NCI-H748 treated with DMSO at 0.1 percent for 48 hours (cell line): Measurements from ENCODE around the gene QARS1.

ENCODE experiments used
- DNase-seq: peaks from one replicate; lab custom pipeline; 2025; lab: John Stamatoyannopoulos, UW

The QARS1 gene

GRCh38 chr3:49120438-49121131 is 16.0 kb upstream of the QARS1 start, which contains the start of gene USP19:
TSS of gene USP19 (minus strand) at chr3:49120823. CDS start at chr3:49119145, 1,678 bp downstream.
- DNase-seq: peak; percentile 62

GRCh38 chr3:49120096-49120437 is 15.5 kb upstream of the QARS1 start:
- DNase-seq: no peak

- no peak for DNase-seq
These were observed 14.9 kb upstream of the QARS1 start for GRCh38 chr3:49119439-49119838.

DNA sequence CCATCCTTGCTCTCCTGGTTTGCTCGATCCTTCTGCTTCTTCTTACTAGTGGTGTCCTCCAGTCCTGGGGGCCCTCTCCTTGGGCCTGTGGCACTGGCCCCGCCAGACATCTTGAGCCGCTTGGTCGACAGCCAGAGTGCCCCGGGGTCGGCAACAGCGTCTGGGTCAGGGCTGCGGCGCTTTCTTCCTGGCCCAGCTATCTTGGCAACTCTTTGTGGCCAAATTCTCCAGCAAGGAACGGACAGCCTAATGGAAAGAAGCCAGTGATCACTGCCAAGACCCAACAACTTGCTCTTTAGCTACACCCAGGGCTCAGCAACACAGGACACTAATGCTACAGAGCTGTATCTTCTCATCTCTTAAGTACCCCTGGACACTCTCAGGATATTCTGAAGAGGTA is 14.5 kb upstream of the QARS1 start:
- DNase-seq: no peak

DNA sequence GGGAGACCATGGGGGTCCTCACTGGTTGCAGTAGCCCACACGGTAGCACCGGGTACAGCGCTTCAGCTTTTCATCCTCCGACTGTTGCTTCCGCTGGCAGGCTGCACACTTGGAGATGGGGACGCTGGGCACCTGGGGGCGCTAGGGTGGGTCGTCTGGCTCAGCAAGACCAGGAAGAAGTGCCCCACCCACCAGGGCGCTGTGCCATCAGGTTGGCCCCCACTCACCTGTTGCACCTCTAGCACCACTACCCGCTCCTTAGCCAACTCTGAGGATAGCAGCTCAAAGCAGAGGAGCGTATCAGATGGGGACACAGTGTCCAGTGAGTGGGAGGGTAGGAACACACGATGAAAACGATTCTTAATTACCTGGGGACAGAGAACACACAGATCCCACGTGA is 7.7 kb upstream of the QARS1 start:
- no peak for DNase-seq

DNA sequence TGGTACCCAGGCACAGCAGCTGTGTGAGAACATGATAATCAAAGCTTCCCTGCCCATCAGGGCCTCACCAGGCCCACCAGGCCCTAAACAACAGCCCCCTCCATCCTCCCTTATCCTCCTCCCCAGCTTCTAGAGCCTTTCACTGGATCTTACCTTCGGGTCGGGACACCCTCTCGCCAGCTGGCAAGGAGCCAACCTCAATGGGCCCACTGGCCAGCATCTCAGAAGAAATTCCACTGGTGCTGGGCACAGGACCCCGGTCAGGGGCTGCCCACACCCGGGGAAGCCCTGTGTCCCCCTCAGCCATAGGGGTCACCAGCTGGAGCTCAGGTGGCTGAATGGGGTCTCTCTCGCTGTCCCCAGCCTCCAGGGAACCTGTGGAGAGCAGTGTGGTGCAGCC is 6.8 kb upstream of the QARS1 start:
- DNase-seq: no peak

- no peak for DNase-seq
These were observed 6.2 kb upstream of the QARS1 start for GRCh38 chr3:49110780-49111179.

GRCh38 chr3:49108346-49108745 is 3.8 kb upstream of the QARS1 start:
- DNase-seq: no peak

DNA sequence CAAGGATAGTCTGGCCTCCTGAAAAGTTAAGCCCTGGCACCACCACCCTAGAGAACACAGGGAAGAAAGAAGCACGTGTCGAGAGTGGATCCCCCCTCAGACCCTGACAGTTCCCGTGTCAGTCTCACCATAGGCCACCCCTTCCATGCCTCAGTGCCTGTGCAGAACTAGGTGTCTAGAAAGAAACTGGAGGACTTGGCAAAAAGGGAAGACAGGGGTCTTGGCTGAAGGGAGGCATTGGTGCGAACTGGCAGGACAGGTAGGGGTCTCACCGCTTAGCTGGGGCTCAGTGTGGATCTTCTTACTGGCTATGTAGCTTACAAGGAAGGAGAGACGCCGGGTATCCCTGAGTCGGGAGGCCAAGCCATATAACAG is 518 bp downstream of the QARS1 start:
- no peak for DNase-seq

DNA sequence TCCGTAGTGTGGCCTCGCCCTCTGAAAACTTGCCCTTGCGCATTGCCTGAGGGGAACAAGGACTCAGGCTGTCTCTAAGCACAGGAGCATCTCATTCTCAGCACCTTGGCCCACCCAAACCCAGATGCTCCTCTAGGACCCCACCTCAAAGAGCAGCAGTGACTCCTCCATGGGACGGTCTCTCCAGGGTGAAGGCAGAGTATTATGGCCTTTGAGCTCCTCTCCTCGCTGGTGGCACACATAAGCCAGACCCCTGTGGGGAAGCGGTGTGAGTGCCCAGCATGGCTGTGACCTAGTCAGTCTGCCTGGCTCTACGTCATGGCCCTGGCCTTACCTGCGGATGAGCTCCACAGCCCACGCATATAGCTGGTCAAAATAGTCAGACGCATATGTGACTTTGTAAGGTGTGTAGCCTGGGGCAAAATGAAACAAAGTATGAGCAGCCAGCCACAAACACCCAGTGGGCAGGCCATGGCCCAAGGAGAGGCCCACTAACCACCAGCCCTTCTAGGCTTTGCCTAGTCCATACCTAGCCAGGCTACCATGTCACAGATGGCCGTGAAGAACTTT is 4.4 kb downstream of the QARS1 start:
- no peak for DNase-seq

DNA sequence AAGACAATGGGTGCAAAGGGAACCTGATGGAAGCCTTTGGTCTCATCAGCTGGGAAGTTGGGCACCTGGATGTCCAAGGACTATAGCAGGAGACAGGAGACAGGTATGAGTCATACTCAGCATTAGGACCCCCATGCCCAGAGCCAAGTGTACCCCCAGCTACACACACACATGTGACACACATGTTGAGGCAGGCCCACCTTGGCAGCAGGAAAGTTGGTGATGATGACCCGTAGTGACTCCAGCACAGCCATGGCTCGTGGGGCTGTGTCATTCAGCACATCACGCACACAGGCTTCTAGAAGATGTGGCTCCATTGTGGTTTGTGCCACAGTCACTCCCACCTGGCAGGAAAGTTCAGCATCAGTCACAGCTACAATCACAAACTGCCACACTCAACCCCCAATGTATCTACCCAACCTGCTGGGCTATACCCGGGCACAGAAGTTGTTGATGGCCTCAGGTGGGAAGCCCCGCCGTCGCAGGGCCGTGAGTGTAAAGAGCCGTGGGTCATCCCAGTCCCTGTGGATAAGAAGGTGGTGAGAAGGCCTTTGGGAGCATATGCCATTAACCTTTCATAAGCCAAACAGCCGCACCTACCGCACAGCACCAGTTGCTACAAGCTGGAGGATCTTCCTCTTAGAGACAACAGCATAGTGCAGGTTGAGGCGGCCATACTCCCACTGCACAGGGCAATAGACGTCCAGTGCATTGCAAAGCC is 5.5 kb downstream of the QARS1 start:
- no peak for DNase-seq

DNA sequence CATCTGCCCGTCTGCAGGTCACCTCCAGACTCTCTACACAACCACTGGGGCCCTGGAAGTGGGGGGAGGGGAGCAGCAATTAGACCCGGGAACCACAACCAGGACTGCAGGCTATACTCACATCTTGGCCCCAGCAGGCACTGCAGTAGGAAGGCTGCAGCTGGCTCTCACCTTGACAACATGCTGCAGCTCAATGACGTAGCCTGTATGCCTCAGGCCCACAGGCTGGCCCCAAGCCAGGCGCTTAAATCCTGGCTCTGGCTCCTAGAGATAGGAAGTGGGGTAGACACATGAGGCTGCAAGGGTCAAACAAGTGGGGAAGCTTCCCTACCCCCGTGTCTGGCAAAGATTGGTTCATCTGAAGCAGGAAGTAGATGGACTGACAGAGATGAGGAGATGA is 6.1 kb downstream of the QARS1 start:
- no peak for DNase-seq

DNA sequence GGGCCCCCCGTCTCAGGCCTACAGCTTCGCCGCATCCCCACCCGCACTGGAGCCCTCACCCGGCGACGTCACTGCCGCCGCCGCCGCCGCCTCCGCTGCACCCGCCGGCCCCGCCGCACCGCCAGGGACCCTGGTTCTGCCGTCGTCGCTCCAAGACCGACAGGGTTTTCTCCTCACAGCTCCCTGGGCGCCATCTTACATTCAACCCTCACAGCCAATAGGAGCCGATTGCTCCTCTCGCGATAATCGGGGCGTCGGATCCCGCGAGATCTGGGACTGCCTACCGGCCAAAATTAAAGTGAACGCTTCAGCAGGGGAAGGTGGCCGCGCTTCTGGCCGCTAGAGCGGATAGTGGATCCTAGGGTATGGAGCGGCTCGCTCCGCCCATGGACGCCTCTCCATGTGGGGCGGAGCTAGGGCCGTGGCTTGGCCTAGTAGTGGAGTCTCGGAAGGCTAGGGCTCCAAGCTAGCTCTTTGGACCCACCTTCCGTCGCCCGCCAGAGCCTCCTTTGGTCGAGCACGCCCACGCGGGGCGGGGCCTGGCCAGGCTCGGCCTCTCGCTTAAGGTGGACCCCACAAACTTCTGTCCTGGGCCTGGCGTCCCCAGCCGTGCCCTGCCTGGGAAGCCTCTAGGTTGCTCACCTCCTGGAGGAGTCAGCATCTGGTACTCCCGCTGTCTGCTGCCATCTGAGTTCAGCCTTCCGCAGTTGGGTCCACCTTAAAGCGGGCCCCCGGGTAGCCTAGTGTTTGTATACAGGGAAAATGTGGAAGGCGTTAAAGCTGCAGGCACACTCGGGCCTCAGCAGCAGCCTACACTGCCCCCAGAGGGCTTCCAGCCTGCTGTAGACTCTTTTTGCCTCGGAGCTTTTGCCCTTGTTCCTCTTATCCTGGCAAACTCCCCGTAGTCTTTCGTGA is 10.4 kb downstream of the QARS1 start, which contains the start of gene QRICH1:
Gene QRICH1, minus strand, starts transcription at position 219 of the 915 bp plus-strand sequence. CDS start 17,054 bp downstream, outside the sequence.
- DNase-seq: peak; percentile 91

DNA sequence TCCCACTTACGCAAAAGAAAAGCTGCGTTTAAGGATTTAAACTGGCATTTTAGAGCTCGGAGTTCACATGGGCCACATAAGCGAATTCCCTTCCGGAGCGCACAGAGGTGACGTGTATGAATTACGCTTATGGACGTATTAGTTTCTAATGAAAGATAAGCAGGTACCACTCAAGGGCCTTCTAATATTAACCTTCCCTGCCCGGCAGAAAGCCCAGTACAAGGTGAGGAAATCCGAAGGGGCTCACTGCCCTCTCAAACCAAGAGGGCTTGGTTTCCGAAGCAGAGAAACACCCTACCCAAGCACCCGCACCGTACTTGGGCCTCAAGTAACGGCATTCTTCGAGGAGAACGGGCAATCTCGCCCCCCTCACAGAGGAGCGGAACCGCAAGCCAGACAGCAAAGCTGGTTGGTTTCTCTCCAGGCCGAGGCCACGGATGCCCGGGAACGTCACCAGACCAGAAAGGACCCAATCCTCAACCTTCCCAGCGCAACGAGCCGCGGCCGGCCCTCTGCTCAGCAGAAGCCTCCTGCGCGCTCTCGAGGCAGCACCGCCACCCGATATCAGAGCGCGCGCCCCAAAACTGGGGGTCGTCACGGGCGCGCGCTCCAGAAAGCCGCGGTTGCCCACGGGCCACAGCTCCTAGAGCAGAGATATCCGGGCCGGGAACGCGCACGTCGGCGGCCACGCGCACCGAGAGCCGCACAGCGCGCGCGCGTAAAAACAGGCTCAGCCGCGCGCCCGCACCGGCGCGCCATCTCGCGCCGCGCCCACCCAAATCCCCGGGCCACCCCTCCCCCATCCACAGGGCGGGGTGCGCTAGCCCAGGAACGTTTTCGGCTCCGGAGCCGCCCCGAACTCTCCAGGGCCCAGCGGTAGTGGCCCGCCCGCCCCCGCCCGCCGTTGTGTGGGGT is 11.4 kb downstream of the QARS1 start:
- DNase-seq: peak; percentile 12

DNA sequence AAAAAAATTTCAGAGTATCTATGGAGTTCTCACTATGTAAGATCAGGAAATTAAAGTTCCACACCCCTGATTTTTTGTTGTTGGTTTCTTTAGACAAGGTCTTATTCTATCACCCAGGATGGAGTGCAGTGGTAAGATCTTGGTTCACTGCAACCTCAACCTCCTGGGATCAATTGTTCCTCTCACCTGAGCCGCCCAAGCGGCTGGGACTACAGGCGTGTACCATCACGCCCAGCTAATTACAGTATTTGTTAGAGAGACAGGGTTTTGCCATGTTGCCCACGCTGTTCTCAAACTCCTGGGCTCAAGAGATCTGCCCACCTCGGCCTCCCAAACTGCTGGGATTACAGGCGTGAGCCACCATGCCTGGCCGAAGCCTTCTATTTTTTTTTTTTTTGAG is 23.1 kb downstream of the QARS1 start:
- DNase-seq: no peak

GRCh38 chr3:49079270-49079669 is 25.3 kb downstream of the QARS1 start:
- no peak for DNase-seq

GRCh38 chr3:49076646-49077045 is 27.9 kb downstream of the QARS1 start:
- no peak for DNase-seq

- DNase-seq: no peak
These were observed 28.4 kb downstream of the QARS1 start for GRCh38 chr3:49076116-49076515.

DNA sequence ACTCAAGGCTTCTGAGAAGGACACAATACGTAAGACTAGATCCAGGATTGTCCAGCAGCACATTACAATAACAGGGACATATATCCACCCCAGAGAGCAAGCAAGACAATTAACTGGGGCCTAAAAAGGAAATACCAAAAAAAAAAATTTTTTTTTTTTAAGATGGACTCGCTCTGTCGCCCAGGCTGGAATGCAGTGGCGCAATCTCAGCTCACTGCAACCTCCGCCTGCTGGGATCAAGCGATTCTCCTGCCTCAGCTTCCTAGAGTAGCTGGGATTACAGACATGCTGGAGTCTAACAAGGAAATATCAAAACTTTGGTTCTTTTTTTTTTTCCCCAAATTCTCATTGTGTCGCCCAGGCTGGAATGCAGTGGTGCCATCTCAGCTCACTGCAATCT is 46.5 kb downstream of the QARS1 start:
- DNase-seq: no peak

DNA sequence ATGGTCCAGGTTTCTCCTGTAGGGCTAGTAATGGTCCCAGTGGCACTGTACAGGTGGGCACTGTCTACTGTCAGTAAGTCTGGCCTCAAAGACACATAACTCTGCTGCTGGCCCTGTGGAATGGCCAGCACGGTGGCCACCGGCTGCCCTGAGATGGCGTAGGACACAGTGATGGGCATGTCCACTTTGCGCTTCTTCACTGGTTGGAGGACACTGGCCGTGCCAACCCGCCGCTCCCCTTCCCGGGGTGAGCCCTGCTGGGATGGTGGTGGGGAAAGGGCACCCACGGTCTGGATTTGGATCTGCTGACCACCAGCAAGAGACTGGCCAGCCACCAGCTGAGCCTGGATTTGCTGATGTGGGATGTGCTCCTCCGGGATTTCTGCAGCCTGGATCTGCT is 47.3 kb downstream of the QARS1 start:
- no peak for DNase-seq

DNA sequence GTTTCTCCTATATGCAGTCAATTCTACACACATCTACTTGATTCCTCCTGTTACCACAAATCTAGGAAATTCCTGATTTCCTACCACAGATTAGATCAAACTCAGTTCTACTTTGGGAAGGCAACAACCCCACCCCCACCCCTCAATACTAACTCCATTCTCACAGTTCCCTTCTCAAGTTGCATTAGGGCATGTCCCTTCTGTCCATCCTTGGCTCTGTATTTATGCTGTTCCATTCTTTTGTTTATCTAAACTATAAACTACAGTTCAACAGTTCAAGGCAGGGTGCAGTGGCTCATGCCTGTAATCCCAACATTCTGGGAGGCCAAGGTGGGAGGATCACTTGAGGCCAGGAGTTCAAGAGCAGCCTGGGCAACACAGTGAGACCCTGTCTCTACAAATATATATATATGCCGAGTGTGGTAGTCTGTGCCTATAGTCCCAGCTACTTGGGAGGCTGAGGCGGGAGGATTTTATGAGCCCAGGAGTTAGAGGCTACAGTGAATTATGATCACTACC is 50.2 kb downstream of the QARS1 start:
- no peak for DNase-seq
